22Rv1 (cell line): ENCODE data around the gene BAIAP3.

Source experiments
- H3K27ac ChIP-seq: fragments of 450-650 bp; 2 replicates; pipeline ENCODE4 v1.5.1; 2017
- CTCF ChIP-seq: fragments of 450-650 bp; IDR thresholded peaks from 2 replicates; pipeline ENCODE4 v1.5.1; 2017; ENCODE audit warnings: mild to moderate bottlenecking
- ZFX ChIP-seq: fragments of 450-650 bp; IDR thresholded peaks from 2 replicates; pipeline ENCODE4 v1.6.1; 2017; ENCODE audit warnings: antibody characterized with exemption, borderline replicate concordance

The BAIAP3 gene

DNA sequence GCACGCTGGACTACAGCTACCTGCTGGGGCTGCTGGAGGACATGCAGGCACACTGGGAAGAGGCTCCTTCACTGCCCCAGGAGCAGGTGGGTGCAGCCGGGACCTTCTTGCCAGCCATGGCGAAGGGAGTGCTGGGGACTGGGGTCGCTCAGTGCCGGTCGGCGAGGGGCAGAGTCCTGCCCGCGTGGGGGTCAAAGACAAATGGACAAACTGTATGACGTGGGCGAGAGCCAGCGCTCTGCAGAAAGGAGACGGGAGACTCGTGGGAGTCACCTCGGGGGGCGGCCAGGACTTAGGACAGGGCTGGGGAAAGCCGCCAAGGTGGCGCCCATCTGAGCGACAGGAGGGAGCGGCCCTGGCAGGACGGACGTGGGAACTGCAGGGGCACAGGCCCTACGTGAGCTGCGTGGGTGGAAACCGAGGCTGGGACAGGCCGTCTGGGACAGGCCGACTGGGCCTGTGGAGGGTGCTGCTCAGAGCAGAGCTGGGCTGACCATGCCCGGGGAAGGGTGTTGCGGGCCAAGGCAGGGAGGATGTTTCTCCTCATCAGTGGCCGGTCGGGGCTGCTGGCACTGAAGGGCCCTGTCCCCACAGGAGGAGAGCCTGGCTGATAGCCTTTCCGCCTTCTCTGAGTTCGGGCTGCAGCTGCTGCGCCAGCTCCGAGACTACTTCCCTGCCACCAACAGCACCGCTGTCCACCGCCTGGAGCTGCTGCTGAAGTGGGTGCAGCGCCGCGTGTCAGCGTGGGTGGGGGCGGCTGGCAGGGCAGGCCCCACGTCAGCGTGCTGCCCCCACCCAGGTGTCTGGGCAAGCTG, 10.2 kb downstream of the BAIAP3 start:
- TF ChIP-seq CTCF (no peak; the same call in 1 of the 2 replicates), ZFX (no peak)
- peak overlapping the region; percentile 46 for H3K27ac ChIP-seq

- H3K27ac ChIP-seq = no peak overlapping the region
- TF ChIP-seq CTCF (no peak), ZFX (no peak)
These were observed 11.1 kb downstream of the BAIAP3 start for GRCh38 chr16:1344499-1344898.

DNA sequence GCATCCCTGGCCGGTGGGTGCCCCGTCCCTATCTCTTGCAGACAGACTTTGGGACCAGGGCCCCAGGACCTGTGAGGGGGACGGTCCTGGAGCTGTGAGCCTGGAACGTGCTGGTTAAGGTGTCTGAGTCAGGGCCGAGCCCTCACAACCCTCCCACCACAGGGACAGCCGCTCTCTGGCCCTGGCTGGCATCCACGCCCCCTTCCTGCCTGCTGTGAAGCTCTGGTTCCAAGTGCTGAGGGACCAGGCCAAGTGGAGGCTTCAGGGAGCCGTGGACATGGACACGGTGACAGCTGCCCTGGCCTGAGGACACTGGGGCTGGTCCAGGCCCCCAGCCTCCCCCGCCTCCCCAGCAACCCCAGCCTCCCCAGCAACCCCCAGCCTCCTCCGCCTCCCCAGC, 11.6 kb downstream of the BAIAP3 start:
- no peak overlapping the region for H3K27ac ChIP-seq
- TF ChIP-seq ZFX (no peak), CTCF (no peak)

DNA sequence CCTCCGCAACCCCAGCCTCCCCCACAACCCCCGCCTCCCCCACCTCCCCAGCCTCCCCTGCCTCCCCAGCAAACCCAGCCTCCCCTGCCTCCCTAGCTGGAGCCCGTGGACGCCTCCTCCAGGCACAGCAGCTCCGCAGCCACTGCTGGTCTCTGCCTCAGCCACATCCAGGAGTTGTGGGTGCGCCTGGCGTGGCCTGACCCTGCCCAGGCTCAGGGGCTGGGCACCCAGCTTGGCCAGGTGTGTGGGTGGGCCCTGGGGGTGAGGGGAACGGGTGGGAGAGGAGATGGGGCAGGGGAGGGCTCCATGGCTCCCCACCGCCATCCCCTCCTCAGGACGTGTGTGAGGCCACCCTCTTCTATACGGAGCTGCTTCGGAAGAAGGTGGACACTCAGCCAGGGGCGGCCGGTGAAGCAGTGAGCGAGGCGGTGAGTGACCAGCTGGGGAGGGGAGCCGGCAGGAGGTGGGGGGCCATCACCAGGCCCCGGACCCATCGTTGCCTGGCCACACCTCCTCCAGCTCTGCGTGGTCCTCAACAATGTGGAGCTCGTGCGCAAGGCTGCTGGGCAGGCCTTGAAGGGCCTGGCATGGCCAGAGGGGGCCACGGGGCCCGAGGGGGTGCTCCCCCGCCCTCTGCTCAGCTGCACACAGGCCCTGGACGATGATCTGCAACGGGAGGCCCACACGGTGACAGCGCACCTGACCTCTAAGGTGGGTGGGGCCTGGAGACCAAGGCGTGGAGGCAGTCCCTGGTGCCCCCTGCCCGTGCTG, 12.4 kb downstream of the BAIAP3 start:
- TF ChIP-seq ZFX (no peak), CTCF (no peak)
- H3K27ac ChIP-seq = no peak overlapping the region

GRCh38 chr16:1346422-1347285, 13.2 kb downstream of the BAIAP3 start:
- no peak overlapping the region for H3K27ac ChIP-seq
- TF ChIP-seq ZFX (no peak), CTCF (peak; percentile 45)

GRCh38 chr16:1347286-1347855, 13.9 kb downstream of the BAIAP3 start:
- TF ChIP-seq ZFX (no peak), CTCF (no peak)
- no peak overlapping the region for H3K27ac ChIP-seq
